Tibial nerve (tissue), 3 donors: ENCODE data around the gene FAM216B.

Experiments used
- POLR2A ChIP-seq, 2 donors: fragments of 450-650 bp; IDR thresholded peaks; one replicate each; pipeline ENCODE4 v1.6.1; 2017; ENCODE audit warnings: antibody characterized with exemption in 2 of 2, mild to moderate bottlenecking in 2 of 2, moderate library complexity in 2 of 2
- TF ChIP-seq, protein P1 (sequence below), 5 experiments: fragments of 200-600 bp in 3 of 5; fragments of 450-650 bp in 2 of 5; sonication (generic) in 3 of 5; IDR thresholded peaks; one replicate each; pipeline ENCODE4 v1.5.1; 2016 to 2019; ENCODE audit warnings: antibody characterized with exemption in 5 of 5, mild to moderate bottlenecking in 3 of 5, moderate library complexity in 2 of 5

DNA sequence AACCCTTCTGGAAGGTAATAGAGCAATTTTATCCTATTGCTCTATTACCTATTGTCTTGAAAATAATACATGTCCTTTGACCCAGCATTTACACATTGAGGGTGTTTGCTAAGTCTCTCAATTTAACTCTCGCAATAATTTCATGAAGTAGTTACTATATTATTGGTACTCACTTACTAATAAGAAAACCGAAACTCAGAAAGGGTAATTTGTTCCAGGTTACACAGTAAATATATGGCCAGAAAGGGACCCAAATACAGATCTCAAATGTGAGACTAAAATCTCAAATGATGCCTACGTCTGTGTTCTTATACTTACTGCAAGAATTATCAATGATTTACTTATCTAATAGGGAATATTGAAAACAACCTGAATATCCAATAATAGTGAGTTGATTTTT lies 29.7 kb upstream of the FAM216B start:
- TF ChIP-seq, protein P1, sequence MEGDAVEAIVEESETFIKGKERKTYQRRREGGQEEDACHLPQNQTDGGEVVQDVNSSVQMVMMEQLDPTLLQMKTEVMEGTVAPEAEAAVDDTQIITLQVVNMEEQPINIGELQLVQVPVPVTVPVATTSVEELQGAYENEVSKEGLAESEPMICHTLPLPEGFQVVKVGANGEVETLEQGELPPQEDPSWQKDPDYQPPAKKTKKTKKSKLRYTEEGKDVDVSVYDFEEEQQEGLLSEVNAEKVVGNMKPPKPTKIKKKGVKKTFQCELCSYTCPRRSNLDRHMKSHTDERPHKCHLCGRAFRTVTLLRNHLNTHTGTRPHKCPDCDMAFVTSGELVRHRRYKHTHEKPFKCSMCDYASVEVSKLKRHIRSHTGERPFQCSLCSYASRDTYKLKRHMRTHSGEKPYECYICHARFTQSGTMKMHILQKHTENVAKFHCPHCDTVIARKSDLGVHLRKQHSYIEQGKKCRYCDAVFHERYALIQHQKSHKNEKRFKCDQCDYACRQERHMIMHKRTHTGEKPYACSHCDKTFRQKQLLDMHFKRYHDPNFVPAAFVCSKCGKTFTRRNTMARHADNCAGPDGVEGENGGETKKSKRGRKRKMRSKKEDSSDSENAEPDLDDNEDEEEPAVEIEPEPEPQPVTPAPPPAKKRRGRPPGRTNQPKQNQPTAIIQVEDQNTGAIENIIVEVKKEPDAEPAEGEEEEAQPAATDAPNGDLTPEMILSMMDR (IDR thresholded peaks at IDR 0.05): no peak
- no peak for TF ChIP-seq POLR2A (IDR thresholded peaks at IDR 0.05)
